Measurements from ENCODE around the gene TMEM243. TPM values are rescaled to one million over a fixed set of nuclear protein-coding genes. Genes with fewer than 3 reads are reported as not detected.
"Not testable (repeated sequence)": the region's sequence is repeated elsewhere in the genome, so short reads cannot be mapped to it uniquely, and the experiment has no call there.

TMEM243 gene
- total RNA-seq, 2 experiments from 2014 or later, result 67.0 to 67.2 TPM

DNA sequence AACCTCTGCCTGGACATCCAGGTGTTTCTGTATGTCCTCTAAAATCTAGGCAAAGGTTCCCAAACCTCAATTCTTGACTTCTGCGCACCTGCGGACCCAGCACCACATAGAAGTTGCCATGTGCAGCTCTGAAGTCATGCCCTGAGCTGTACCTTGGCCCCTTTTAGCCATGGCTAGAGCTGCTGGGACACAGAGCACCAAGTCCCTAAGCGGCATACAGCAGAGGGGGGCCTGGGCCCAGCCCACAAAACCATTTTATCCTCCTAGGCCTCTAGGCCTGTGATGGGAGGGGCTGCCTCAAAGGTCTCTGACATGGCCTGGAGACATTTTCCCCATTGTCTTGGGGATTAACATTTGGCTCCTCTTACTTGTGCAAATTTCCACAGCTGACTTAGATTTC, 14.6 kb downstream of the TMEM243 start:
- ATAC-seq (no peak), DNase-seq (no peak)
- CTCF ChIA-PET, result interaction anchor here (1.1 kb wide), 1 partner anchor 9 kb away, joined by 3 read pairs; no protein-coding TSS in a partner anchor
- Mint-ChIP-seq H3K4me3 (no peak overlapping the region), H3K27me3 (no peaks in the 10 kb centered on the region), H3K9me3 (peaks cover 39% of the 10 kb centered on the region), H3K27ac (peak overlapping the region; percentile 84), H3K36me3 (ENCODE audit: low read depth) (peaks cover 88% of the 10 kb centered on the region), H3K4me1 (ENCODE audit: low read depth) (peaks cover 77% of the 10 kb centered on the region)
- intact Hi-C loops (cut with micrococcal nuclease), result no loop called here
- POLR2A ChIA-PET, result interaction anchor here (4.4 to 4.5 kb wide), 2 partner anchors 8 to 13 kb away, joined by 38 to 50 read pairs; partner anchors contain the start of gene TMEM243
- TF ChIP-seq, protein P1, sequence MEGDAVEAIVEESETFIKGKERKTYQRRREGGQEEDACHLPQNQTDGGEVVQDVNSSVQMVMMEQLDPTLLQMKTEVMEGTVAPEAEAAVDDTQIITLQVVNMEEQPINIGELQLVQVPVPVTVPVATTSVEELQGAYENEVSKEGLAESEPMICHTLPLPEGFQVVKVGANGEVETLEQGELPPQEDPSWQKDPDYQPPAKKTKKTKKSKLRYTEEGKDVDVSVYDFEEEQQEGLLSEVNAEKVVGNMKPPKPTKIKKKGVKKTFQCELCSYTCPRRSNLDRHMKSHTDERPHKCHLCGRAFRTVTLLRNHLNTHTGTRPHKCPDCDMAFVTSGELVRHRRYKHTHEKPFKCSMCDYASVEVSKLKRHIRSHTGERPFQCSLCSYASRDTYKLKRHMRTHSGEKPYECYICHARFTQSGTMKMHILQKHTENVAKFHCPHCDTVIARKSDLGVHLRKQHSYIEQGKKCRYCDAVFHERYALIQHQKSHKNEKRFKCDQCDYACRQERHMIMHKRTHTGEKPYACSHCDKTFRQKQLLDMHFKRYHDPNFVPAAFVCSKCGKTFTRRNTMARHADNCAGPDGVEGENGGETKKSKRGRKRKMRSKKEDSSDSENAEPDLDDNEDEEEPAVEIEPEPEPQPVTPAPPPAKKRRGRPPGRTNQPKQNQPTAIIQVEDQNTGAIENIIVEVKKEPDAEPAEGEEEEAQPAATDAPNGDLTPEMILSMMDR (IDR thresholded peaks at IDR 0.05), result no peak

DNA sequence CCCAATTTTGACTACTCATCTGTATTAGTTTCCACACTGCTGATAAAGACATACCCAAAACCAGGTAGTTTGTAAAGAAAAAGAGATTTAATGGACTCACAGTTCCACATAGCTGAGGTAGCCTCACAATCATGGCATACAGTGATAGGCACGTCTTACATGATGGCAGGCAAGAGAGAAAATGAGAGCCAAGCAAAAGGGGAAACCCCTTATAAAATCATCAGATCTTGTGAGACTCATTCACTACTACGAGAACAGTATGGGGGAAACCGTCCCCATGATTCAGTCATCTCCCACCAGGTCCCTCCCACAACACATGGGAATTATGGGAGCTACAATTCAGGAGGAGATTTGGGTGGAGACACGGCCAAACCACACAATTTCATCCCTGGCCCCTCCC, 15.6 kb downstream of the TMEM243 start:
- Mint-ChIP-seq H3K27ac (peak overlapping the region; percentile 84), H3K4me1 (ENCODE audit: low read depth) (peaks cover 78% of the 10 kb centered on the region), H3K9me3 (peaks cover 41% of the 10 kb centered on the region), H3K36me3 (ENCODE audit: low read depth) (peaks cover 90% of the 10 kb centered on the region)
- ChIA-PET CTCF (interaction anchor here (1.1 to 1.7 kb wide), 2 partner anchors 13 to 17 kb away, joined by 3 read pairs; no protein-coding TSS in a partner anchor), POLR2A (interaction anchor here (1.0 to 4.5 kb wide), 3 partner anchors 8 to 14 kb away, joined by 3 to 50 read pairs (median 38); partner anchors contain the start of gene TMEM243)
- intact Hi-C loops (cut with micrococcal nuclease); H3K27me3 Mint-ChIP-seq; H3K4me3 Mint-ChIP-seq: not testable (repeated sequence)
- ATAC-seq (peak; percentile 50), DNase-seq (peak; percentile 34)

DNA sequence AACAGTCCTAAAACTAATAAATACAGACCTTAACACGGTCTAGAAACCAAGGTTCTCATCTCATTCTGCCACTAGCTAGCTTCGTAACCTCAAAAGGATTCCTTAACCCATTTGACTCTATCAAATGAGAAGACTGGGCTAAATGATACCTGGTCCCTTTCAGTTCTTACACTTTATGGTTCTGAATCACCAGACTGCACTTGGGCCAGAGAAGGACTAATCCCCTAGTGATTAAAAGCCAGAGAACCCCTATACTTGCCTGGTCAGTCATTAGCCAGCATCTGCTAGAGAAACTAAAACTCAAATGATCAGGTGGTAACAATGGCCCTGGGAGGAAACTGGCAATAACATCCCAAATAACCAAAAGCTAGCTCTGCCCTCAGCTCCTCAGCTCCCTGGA, 16.8 kb downstream of the TMEM243 start:
- Mint-ChIP-seq H3K4me1 (ENCODE audit: low read depth) (peaks cover 75% of the 10 kb centered on the region), H3K27ac (peak overlapping the region; percentile 70), H3K27me3 (no peaks in the 10 kb centered on the region), H3K36me3 (ENCODE audit: low read depth) (peaks cover 90% of the 10 kb centered on the region), H3K4me3 (no peak overlapping the region), H3K9me3 (peaks cover 39% of the 10 kb centered on the region)
- ChIA-PET CTCF (interaction anchor here (1.6 to 1.7 kb wide), 2 partner anchors 11 to 15 kb away, joined by 3 to 4 read pairs; no protein-coding TSS in a partner anchor), POLR2A (interaction anchor here (0.9 to 4.5 kb wide), 6 partner anchors 10 to 50 kb away, joined by 3 to 50 read pairs (median 6); partner anchors contain the start of genes DMTF1 and TMEM243)
- ATAC-seq (no peak), DNase-seq (no peak)
- TF ChIP-seq, protein P1 (IDR thresholded peaks at IDR 0.05), result no peak
- intact Hi-C loops (cut with micrococcal nuclease), result no loop called here

DNA sequence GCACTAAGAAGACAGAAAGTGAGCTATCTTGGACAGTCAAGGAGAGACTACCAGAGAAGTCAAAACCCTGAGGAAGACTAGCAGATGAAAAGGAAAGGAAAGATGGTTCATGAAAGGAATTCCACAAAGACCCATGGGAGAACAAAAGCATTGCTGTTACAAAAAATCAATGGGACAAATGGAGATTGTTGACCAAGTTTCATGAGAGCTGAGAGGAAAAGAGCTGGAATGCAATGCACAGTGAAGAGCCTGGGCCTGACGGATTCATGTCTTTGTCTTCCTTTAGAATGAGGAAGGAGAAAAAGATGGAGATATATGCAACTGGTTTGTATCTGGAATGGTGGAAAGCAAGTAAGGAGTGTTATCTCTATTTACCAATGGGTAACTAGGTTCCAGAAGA, 17.3 kb downstream of the TMEM243 start:
- TF ChIP-seq, protein P1 (IDR thresholded peaks at IDR 0.05), result no peak

DNA sequence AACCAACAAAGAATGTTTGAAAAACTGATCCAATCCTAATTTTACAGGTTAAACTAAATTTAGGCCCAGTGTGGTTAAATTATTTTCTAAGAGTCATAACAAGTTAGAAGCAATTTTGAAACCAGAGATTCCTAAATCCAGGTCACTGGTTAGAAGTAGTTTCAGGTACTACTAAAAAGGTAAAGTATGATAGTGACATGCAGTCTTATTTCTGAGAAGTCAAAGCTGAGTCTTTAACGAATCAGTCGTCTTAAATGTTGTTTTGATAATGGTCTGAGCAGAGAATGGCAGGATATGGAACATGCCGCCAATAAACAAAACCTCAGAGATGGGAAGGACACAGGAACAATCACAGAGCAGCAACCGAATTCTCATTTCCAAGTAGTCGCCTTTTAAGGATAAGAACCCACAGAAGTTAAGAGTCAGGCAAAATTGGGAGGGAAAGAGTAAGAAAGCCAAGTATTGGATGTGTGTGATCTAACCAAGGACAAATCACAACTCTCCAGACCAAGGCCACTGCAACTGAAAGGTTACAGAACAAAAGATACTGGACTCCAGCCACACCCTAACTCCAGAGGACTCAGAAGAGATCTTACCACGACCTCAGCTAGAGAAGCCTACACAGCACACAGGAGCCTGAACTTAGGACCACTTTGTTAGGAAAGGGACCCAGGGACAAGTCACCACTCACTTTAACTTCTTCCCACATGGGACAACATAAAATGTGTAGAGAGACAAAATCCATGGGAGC, 19.7 kb downstream of the TMEM243 start:
- peaks cover 25% of the 10 kb centered on the region for H3K9me3 Mint-ChIP-seq
- no peak for DNase-seq
- ATAC-seq, result no peak
- TF ChIP-seq, protein P1 (IDR thresholded peaks at IDR 0.05), result no peak
- H3K4me1 Mint-ChIP-seq (ENCODE audit: low read depth), result peaks cover 71% of the 10 kb centered on the region
- H3K4me3 Mint-ChIP-seq, result no peak overlapping the region
- H3K36me3 Mint-ChIP-seq (ENCODE audit: low read depth), result peaks cover 89% of the 10 kb centered on the region
- intact Hi-C loops (cut with micrococcal nuclease), result no loop called here
- H3K27ac Mint-ChIP-seq, result peak overlapping the region; percentile 62
- H3K27me3 Mint-ChIP-seq, result no peaks in the 10 kb centered on the region
- POLR2A ChIA-PET, result interaction anchor here (0.8 to 7.3 kb wide), 5 partner anchors 8 to 19 kb away, joined by 3 to 60 read pairs (median 4); partner anchors contain the start of gene TMEM243
- CTCF ChIA-PET, result interaction anchor here (0.9 to 2.0 kb wide), 3 partner anchors 11 to 17 kb away, joined by 3 to 7 read pairs (median 3); no protein-coding TSS in a partner anchor

More for the DNA sequence above, 17.3 kb downstream of the TMEM243 start:
- H3K4me3 Mint-ChIP-seq, result no peak overlapping the region
- H3K36me3 Mint-ChIP-seq (ENCODE audit: low read depth), result peaks cover 90% of the 10 kb centered on the region
- ATAC-seq, result no peak
- ChIA-PET CTCF (interaction anchor here (1.6 kb wide), 1 partner anchor 15 kb away, joined by 4 read pairs; no protein-coding TSS in a partner anchor), POLR2A (interaction anchor here (0.9 to 4.5 kb wide), 6 partner anchors 10 to 49 kb away, joined by 3 to 50 read pairs (median 6); partner anchors contain the start of genes DMTF1 and TMEM243)
- intact Hi-C loops (cut with micrococcal nuclease), result no loop called here
- H3K27me3 Mint-ChIP-seq, result no peaks in the 10 kb centered on the region
- H3K9me3 Mint-ChIP-seq, result peaks cover 39% of the 10 kb centered on the region
- H3K4me1 Mint-ChIP-seq (ENCODE audit: low read depth), result peaks cover 74% of the 10 kb centered on the region
- DNase-seq, result no peak
- H3K27ac Mint-ChIP-seq, result peak overlapping the region; percentile 70

Measured in activated CD8-positive, alpha-beta T cell treated with anti-CD3 and anti-CD28 coated beads for 36 hours (primary cell).